C4-2B (cell line): ENCODE data around the gene ZC3H11A.

Source experiments
- H3K27ac ChIP-seq: fragments of 450-650 bp; 2 replicates; pipeline ENCODE4 v1.5.1; 2017
- ZFX ChIP-seq: fragments of 450-650 bp; IDR thresholded peaks from 2 replicates; pipeline ENCODE4 v1.6.1; 2017
- TF ChIP-seq, protein P1 (sequence below): fragments of 450-650 bp; conservative IDR thresholded peaks from 2 replicates; pipeline ENCODE4 v1.5.1; 2017; ENCODE audit warnings: mild to moderate bottlenecking

Gene ZC3H11A

DNA sequence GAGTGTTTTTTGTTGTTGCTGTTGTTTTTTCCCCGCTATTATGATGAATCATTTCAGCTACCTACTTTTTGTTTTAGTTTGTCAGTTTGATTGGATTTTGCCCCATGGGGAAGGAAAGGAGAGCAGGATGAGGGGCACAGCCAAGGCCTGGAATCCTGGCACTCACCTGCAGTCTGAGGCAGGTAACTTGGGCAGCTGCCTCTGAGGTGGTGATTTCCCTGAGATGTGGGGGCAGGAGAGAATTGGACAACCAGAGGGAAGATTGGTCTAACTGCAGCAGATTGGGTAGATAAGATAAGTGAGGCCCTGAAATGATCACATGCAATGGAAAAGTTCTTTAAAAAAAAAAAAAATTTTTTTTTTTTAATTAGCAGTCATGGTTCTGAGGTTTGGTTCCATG is 31.9 kb upstream of the ZC3H11A start:
- no peak overlapping the region for H3K27ac ChIP-seq
- TF ChIP-seq ZFX, result no peak
- TF ChIP-seq, protein P1, sequence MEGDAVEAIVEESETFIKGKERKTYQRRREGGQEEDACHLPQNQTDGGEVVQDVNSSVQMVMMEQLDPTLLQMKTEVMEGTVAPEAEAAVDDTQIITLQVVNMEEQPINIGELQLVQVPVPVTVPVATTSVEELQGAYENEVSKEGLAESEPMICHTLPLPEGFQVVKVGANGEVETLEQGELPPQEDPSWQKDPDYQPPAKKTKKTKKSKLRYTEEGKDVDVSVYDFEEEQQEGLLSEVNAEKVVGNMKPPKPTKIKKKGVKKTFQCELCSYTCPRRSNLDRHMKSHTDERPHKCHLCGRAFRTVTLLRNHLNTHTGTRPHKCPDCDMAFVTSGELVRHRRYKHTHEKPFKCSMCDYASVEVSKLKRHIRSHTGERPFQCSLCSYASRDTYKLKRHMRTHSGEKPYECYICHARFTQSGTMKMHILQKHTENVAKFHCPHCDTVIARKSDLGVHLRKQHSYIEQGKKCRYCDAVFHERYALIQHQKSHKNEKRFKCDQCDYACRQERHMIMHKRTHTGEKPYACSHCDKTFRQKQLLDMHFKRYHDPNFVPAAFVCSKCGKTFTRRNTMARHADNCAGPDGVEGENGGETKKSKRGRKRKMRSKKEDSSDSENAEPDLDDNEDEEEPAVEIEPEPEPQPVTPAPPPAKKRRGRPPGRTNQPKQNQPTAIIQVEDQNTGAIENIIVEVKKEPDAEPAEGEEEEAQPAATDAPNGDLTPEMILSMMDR, result no peak

DNA sequence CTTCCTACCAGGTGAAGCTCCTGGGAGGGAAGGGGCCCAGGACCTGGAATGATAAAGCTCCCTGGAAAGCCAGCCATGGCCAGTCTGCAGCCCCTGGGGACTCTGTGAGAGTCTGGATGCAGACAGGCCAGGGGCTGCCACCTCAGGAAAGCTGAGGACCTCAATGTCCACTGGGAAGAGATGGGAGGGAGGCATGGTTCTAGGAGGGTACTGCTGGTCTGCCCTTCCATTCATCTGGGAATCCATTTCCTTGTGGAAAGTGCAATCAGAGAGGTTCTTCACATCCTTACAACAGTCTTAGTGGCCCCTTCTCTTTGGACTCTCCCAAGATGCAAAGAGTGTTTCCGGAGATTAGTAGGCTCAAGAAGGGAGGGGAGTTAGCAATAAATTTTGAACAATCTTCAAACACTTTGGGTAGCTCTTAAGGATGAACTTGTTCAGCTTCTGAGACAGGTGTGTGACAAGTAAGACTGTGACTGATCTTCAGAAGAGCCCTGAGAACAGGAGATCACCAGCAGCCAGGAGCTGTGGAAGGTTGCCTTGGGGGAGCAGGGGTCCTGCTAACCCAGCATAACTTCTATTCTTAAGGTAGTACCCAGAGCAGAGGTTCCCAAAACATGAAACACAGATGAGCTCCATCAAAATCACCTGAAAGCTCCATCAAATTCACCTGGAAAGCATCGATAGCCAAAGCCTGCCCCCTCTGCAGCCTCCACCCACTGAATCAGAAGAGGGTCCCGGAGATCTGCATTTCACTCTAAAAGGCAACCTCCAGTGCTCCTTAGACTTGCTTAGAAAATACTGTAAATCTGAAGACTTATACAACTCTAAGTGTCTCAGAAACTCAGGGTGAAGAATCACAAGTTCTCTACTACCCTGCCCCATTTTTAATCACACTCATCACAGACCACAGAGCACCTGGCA is 31.1 kb upstream of the ZC3H11A start:
- no peak overlapping the region for H3K27ac ChIP-seq
- no peak for TF ChIP-seq ZFX
- TF ChIP-seq, protein P1, result no peak

- no peak within 1 kb of the TSS for H3K27ac ChIP-seq
- TF ChIP-seq, protein P1, result no peak
- no peak for TF ChIP-seq ZFX
These were observed 30.2 kb upstream of the ZC3H11A start, which contains the start of gene LAX1 for GRCh38 chr1:203765029-203765837. Gene LAX1, plus strand, starts transcription at chr1:203765183. Its CDS starts 383 bp downstream, at chr1:203765566.

- no peak overlapping the region for H3K27ac ChIP-seq
- no peak for TF ChIP-seq ZFX
- TF ChIP-seq, protein P1, result no peak
These were observed 27.2 kb upstream of the ZC3H11A start for GRCh38 chr1:203768256-203768655.

DNA sequence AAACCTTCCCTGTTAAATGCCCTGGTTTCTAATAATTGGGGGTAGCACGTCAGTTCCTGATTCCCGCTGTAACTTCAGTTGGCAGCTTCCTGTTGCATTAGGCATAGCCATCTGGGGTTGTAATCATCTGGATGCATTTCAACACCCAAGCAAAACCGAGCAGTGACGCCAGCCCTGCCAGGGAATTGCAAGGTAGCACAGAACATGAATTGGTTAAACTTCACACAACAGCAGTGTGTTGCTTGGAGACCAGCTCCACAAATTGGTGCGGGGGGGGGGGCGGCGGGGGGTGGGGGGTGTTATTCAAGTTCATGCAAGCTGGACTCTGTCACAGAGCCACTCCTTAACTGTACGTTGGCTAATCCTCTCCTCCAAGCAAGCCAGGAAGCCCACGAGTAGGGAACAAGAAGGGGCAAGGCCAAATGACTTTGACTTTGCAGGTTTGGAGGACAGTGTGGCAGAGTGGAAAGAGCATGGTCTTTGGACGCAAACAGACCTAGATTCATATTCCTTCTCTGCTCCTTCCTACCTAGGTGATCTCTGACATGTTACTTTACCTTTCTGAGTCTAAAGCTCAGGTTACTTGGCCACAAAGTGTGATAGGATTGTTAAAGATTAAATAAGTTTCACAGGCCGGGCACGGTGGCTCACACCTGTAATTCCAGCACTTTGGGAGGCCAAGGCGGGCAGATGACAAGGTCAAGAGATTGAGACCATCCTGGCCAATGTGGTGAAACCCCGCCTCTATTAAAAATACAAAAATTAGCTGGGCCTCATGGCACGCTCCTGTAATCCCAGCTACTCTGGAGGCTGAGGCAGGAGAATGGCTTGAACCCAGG is 25.7 kb upstream of the ZC3H11A start:
- no peak overlapping the region for H3K27ac ChIP-seq
- TF ChIP-seq, protein P1, result no peak
- no peak for TF ChIP-seq ZFX

DNA sequence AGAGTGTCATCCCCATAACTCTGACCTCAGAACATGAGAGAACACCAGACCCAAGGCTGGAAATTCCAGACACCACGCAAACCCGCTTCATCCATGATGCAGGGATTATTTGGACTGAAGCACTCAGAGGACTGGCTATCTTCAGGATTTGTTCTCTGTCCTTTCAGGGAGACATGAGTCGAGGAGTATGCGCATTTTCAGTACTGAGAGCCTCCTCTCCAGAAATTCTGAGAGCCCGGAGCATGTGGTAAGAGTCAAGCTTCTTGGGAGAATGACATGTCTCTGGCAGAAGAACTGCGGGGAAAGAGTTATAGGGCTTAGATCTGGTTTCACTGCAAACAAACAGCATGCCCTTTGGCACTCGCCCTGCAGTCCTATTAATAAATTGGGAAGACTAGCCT is 23.5 kb upstream of the ZC3H11A start:
- TF ChIP-seq, protein P1, result no peak
- no peak for TF ChIP-seq ZFX
- H3K27ac ChIP-seq, result no peak overlapping the region
